ENCODE measurements around the gene RBM12. TPM values are rescaled to one million over a fixed set of nuclear protein-coding genes. Genes with fewer than 3 reads are reported as not detected.

Gene RBM12
- total RNA-seq, 2 experiments from 2014 or later: 66.3 to 152 TPM

- Histone ChIP-seq H3K27ac (ENCODE audit: low read depth, low read length, poor library complexity, severe bottlenecking) (peak overlapping the region; percentile 18), H2AFZ (ENCODE audit: low read length) (no peak overlapping the region), H3K36me3 (ENCODE audit: insufficient read depth, low read length) (peaks cover 9% of the 10 kb centered on the region), H4K20me1 (ENCODE audit: insufficient read depth, low read length) (no peaks in the 10 kb centered on the region), H3K4me2 (ENCODE audit: low read length) (peak overlapping the region; percentile 28; the same call in 1 of the 2 replicates), H3K79me2 (ENCODE audit: insufficient read depth, low read depth, low read length) (no peaks in the 10 kb centered on the region), H3K4me3 (ENCODE audit: low read depth, low read length, poor library complexity, severe bottlenecking) (no peak overlapping the region), H3K4me1 (ENCODE audit: insufficient read depth, low read length, poor library complexity, severe bottlenecking) (peaks cover 13% of the 10 kb centered on the region), H3K9me3 (ENCODE audit: low read length) (no peaks in the 10 kb centered on the region), H3K9me2 (ENCODE audit: insufficient read depth, low read length) (no peaks in the 10 kb centered on the region)
- TF ChIP-seq CTCF (conservative IDR thresholded peaks at IDR 0.05; ENCODE audit: low read length) (no peak), EZH2phosphoT487 (IDR thresholded peaks at IDR 0.05; ENCODE audit: borderline replicate concordance, low read depth, low read length) (no peak)
- no TSS peak for BruUV-seq (replicated peaks)
- CTCF ChIA-PET (ENCODE audit: unreplicated experiment): interaction anchor here (0.6 kb wide), 1 partner anchor 80 kb away, joined by 3 read pairs; no protein-coding TSS in a partner anchor
- DNase-seq (ENCODE audit: low spot score): peak; percentile 15
- POLR2A ChIA-PET: interaction anchor here (0.6 kb wide), 1 partner anchor 109 kb away, joined by 9 read pairs; no protein-coding TSS in a partner anchor
- intact Hi-C loops (cut with micrococcal nuclease; ENCODE audit: unreplicated experiment): no loop called here
Measured at GRCh38 chr20:35680452-35681183, 15.9 kb upstream of the RBM12 start.

DNA sequence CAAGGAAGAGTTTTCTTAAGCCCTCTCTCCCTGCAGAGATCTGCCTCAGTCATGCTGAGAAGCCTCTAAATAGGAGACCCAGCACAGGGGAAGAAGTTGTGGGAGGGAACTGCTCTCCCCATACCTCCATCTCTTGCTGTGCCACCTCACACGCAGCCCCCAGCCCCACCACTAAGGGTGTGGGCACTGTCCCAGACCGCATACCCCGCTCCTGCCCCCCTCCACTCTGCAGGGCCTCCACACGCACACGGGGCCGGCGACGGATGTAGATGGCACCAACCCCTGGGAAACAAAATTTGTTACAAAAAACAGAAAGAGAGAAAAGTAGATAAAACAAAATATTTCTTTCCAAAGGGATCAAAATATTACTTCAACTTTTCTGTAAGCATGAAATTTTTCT is 10.2 kb upstream of the RBM12 start:
- DNase-seq (ENCODE audit: low spot score): no peak
- Histone ChIP-seq H3K27ac (ENCODE audit: low read depth, low read length, poor library complexity, severe bottlenecking) (no peak overlapping the region), H3K4me3 (ENCODE audit: low read depth, low read length, poor library complexity, severe bottlenecking) (no peak overlapping the region), H3K9me2 (ENCODE audit: insufficient read depth, low read length) (no peaks in the 10 kb centered on the region), H3K4me2 (ENCODE audit: low read length) (no peak overlapping the region), H3K79me2 (ENCODE audit: insufficient read depth, low read depth, low read length) (no peaks in the 10 kb centered on the region), H3K9me3 (ENCODE audit: low read length) (no peaks in the 10 kb centered on the region), H2AFZ (ENCODE audit: low read length) (no peak overlapping the region), H4K20me1 (ENCODE audit: insufficient read depth, low read length) (no peaks in the 10 kb centered on the region), H3K4me1 (ENCODE audit: insufficient read depth, low read length, poor library complexity, severe bottlenecking) (no peaks in the 10 kb centered on the region), H3K36me3 (ENCODE audit: insufficient read depth, low read length) (peaks cover 36% of the 10 kb centered on the region)
- CTCF ChIA-PET (ENCODE audit: unreplicated experiment): no interaction called here
- intact Hi-C loops (cut with micrococcal nuclease; ENCODE audit: unreplicated experiment): no loop called here
- no TSS peak for BruUV-seq (replicated peaks)
- POLR2A ChIA-PET: no interaction called here
- TF ChIP-seq CTCF (conservative IDR thresholded peaks at IDR 0.05; ENCODE audit: low read length) (no peak), EZH2phosphoT487 (IDR thresholded peaks at IDR 0.05; ENCODE audit: borderline replicate concordance, low read depth, low read length) (no peak)

- Histone ChIP-seq H3K9me2 (ENCODE audit: insufficient read depth, low read length) (no peaks in the 10 kb centered on the region), H3K9me3 (ENCODE audit: low read length) (no peaks in the 10 kb centered on the region), H3K27ac (ENCODE audit: low read depth, low read length, poor library complexity, severe bottlenecking) (no peak overlapping the region), H2AFZ (ENCODE audit: low read length) (no peak overlapping the region), H3K36me3 (ENCODE audit: insufficient read depth, low read length) (peaks cover 46% of the 10 kb centered on the region), H3K4me1 (ENCODE audit: insufficient read depth, low read length, poor library complexity, severe bottlenecking) (no peaks in the 10 kb centered on the region), H4K20me1 (ENCODE audit: insufficient read depth, low read length) (no peaks in the 10 kb centered on the region), H3K4me2 (ENCODE audit: low read length) (no peak overlapping the region), H3K4me3 (ENCODE audit: low read depth, low read length, poor library complexity, severe bottlenecking) (no peak overlapping the region), H3K79me2 (ENCODE audit: insufficient read depth, low read depth, low read length) (no peaks in the 10 kb centered on the region)
- CTCF ChIA-PET (ENCODE audit: unreplicated experiment): no interaction called here
- TF ChIP-seq EZH2phosphoT487 (IDR thresholded peaks at IDR 0.05; ENCODE audit: borderline replicate concordance, low read depth, low read length) (no peak), CTCF (conservative IDR thresholded peaks at IDR 0.05; ENCODE audit: low read length) (no peak)
- POLR2A ChIA-PET: no interaction called here
- intact Hi-C loops (cut with micrococcal nuclease; ENCODE audit: unreplicated experiment): no loop called here
- no peak for DNase-seq (ENCODE audit: low spot score)
- no TSS peak for BruUV-seq (replicated peaks)
Measured at GRCh38 chr20:35673884-35674283, 9.2 kb upstream of the RBM12 start.

Data from OCI-LY7 (cell line).